Natural killer cell treated with Interleukin-12 subunit alpha and Interleukin-12 subunit beta and Interleukin-15 and Interleukin-18, amount 100 ng/mL, for 72 hours (primary cell): ENCODE data around the gene HOXD9. TPM values are rescaled to one million over a fixed set of nuclear protein-coding genes. Genes with fewer than 3 reads are reported as not detected.

Source experiments
- ATAC-seq, 2 donors: fragments of 150-1000 bp; cut with Tn5 transposase in 1 of 2; sonication (Bioruptor Pico), chemical (Tn5 transposase) in 1 of 2; 2 replicates each; pipeline ENCODE4 v1.10.0; 2021
- DNase-seq: peaks from one replicate; pipeline ENCODE4 v3.0.0; 2022; ENCODE audit warnings: low spot score
- H3K27ac Mint-ChIP-seq, 2 donors: 1 replicate in 1 of 2; 2 replicates in 1 of 2; pipeline ENCODE4 v1.8.0; 2022; ENCODE audit warnings: mixed read lengths in 2 of 2, mild to moderate bottlenecking in 1 of 2, moderate library complexity in 1 of 2
- H3K27me3 Mint-ChIP-seq, 2 donors: 1 replicate in 1 of 2; 2 replicates in 1 of 2; pipeline ENCODE4 v1.8.0; 2022; ENCODE audit warnings: mixed read lengths in 2 of 2
- H3K36me3 Mint-ChIP-seq: one replicate; pipeline ENCODE4 v1.8.0; 2022; ENCODE audit warnings: mixed read lengths
- H3K4me1 Mint-ChIP-seq, 2 donors: 1 replicate in 1 of 2; 2 replicates in 1 of 2; pipeline ENCODE4 v1.8.0; 2022; ENCODE audit warnings: low read depth in 2 of 2, mixed read lengths in 2 of 2, mild to moderate bottlenecking in 1 of 2
- H3K4me3 Mint-ChIP-seq: one replicate; pipeline ENCODE4 v1.8.0; 2022; ENCODE audit warnings: mixed read lengths
- H3K9me3 Mint-ChIP-seq: 2 replicates; pipeline ENCODE4 v1.8.0; 2022; ENCODE audit warnings: mixed read lengths
- total RNA-seq, 2 donors: library from RNA; stranded (reverse); gene quantifications; one replicate each; pipeline ENCODE4 v1.2.3, GENCODE V29; 2022

HOXD9 gene
- total RNA-seq, 2 donors from 2014 or later = not detected

GRCh38 chr2:176155356-176156044 lies 33.0 kb downstream of the HOXD9 start:
- Mint-ChIP-seq H3K4me3 (no peak overlapping the region), H3K27ac (no peak overlapping the region), H3K4me1 (peaks cover 0 to 2% of the 10 kb centered on the region in 2 donors), H3K36me3 (no peaks in the 10 kb centered on the region), H3K9me3 (no peaks in the 10 kb centered on the region), H3K27me3 (peaks cover 34 to 54% of the 10 kb centered on the region in 2 donors)
- DNase-seq (no peak), ATAC-seq (no peak)

- H3K27me3 Mint-ChIP-seq = peaks cover 33 to 56% of the 10 kb centered on the region in 2 donors
- no peak for ATAC-seq
Observed at GRCh38 chr2:176156301-176156806, 33.8 kb downstream of the HOXD9 start.

GRCh38 chr2:176156807-176157498 lies 34.4 kb downstream of the HOXD9 start, which contains the start of gene HOXD3:
TSS of gene HOXD3 (plus strand) at chr2:176157307. CDS start at chr2:176169115, 11,808 bp downstream.
- H3K4me1 Mint-ChIP-seq = peaks cover 0 to 2% of the 10 kb centered on the region in 2 donors
- H3K27ac Mint-ChIP-seq = no peak within 1 kb of the TSS
- H3K36me3 Mint-ChIP-seq = no peaks in the 10 kb centered on the region
- H3K27me3 Mint-ChIP-seq = peaks cover 37 to 62% of the 10 kb centered on the region in 2 donors
- ATAC-seq (no peak), DNase-seq (no peak)
- H3K9me3 Mint-ChIP-seq = no peaks in the 10 kb centered on the region
- no peak within 1 kb of the TSS for H3K4me3 Mint-ChIP-seq

More at GRCh38 chr2:176156301-176156806, 33.8 kb downstream of the HOXD9 start:
- no peak for DNase-seq
- H3K4me1 Mint-ChIP-seq = peaks cover 0 to 2% of the 10 kb centered on the region in 2 donors
- no peak overlapping the region for H3K4me3 Mint-ChIP-seq
- H3K9me3 Mint-ChIP-seq = no peaks in the 10 kb centered on the region
- no peak overlapping the region for H3K27ac Mint-ChIP-seq
- no peaks in the 10 kb centered on the region for H3K36me3 Mint-ChIP-seq

- Mint-ChIP-seq H3K4me1 (peaks cover 0 to 2% of the 10 kb centered on the region in 2 donors), H3K9me3 (no peaks in the 10 kb centered on the region), H3K4me3 (no peak overlapping the region), H3K27me3 (peaks cover 41 to 64% of the 10 kb centered on the region in 2 donors), H3K36me3 (no peaks in the 10 kb centered on the region), H3K27ac (no peak overlapping the region)
- ATAC-seq (no peak), DNase-seq (no peak)
Observed at GRCh38 chr2:176157499-176158185, 35.1 kb downstream of the HOXD9 start.

GRCh38 chr2:176158186-176158591 lies 35.7 kb downstream of the HOXD9 start:
- Mint-ChIP-seq H3K4me1 (peaks cover 0 to 2% of the 10 kb centered on the region in 2 donors), H3K27ac (no peak overlapping the region)
- no peak for DNase-seq

GRCh38 chr2:176158855-176159662 lies 36.5 kb downstream of the HOXD9 start:
- H3K4me1 Mint-ChIP-seq = peaks cover 3 to 7% of the 10 kb centered on the region in 2 donors
- H3K27me3 Mint-ChIP-seq = peaks cover 52 to 70% of the 10 kb centered on the region in 2 donors
- H3K36me3 Mint-ChIP-seq = peaks cover 4% of the 10 kb centered on the region
- no peak for DNase-seq
- H3K27ac Mint-ChIP-seq = no peak overlapping the region
- H3K9me3 Mint-ChIP-seq = peaks cover under 1% of the 10 kb centered on the region
- ATAC-seq = no peak
- H3K4me3 Mint-ChIP-seq = no peak overlapping the region

More at GRCh38 chr2:176158186-176158591, 35.7 kb downstream of the HOXD9 start:
- Mint-ChIP-seq H3K36me3 (no peaks in the 10 kb centered on the region), H3K4me3 (no peak overlapping the region), H3K9me3 (no peaks in the 10 kb centered on the region), H3K27me3 (peaks cover 43 to 67% of the 10 kb centered on the region in 2 donors)
- ATAC-seq = no peak

GRCh38 chr2:176159663-176160250 lies 37.2 kb downstream of the HOXD9 start:
- Mint-ChIP-seq H3K4me3 (no peak overlapping the region), H3K27me3 (peaks cover 50 to 68% of the 10 kb centered on the region in 2 donors)
- ATAC-seq = no peak

GRCh38 chr2:176160251-176160985 lies 37.9 kb downstream of the HOXD9 start:
- Mint-ChIP-seq H3K27ac (no peak overlapping the region), H3K9me3 (peaks cover 3% of the 10 kb centered on the region), H3K4me3 (no peak overlapping the region), H3K27me3 (peaks cover 46 to 64% of the 10 kb centered on the region in 2 donors), H3K4me1 (peaks cover 6 to 9% of the 10 kb centered on the region in 2 donors), H3K36me3 (peaks cover 8% of the 10 kb centered on the region)
- no peak for ATAC-seq
- DNase-seq = no peak

More at GRCh38 chr2:176159663-176160250, 37.2 kb downstream of the HOXD9 start:
- H3K36me3 Mint-ChIP-seq = peaks cover 8% of the 10 kb centered on the region
- H3K27ac Mint-ChIP-seq = no peak overlapping the region
- H3K4me1 Mint-ChIP-seq = peaks cover 6 to 9% of the 10 kb centered on the region in 2 donors
- peaks cover 3% of the 10 kb centered on the region for H3K9me3 Mint-ChIP-seq
- no peak for DNase-seq

- Mint-ChIP-seq H3K9me3 (peaks cover 3% of the 10 kb centered on the region), H3K27ac (no peak overlapping the region), H3K27me3 (peaks cover 51 to 64% of the 10 kb centered on the region in 2 donors), H3K4me1 (peaks cover 6 to 9% of the 10 kb centered on the region in 2 donors), H3K36me3 (peaks cover 8% of the 10 kb centered on the region), H3K4me3 (no peak overlapping the region)
- DNase-seq (no peak), ATAC-seq (no peak)
Observed at GRCh38 chr2:176160986-176161824, 38.7 kb downstream of the HOXD9 start.

- H3K27ac Mint-ChIP-seq = no peak overlapping the region
- DNase-seq (no peak), ATAC-seq (no peak)
- H3K9me3 Mint-ChIP-seq = peaks cover 3% of the 10 kb centered on the region
- peaks cover 6 to 9% of the 10 kb centered on the region in 2 donors for H3K4me1 Mint-ChIP-seq
- peaks cover 54 to 66% of the 10 kb centered on the region in 2 donors for H3K27me3 Mint-ChIP-seq
- H3K4me3 Mint-ChIP-seq = no peak overlapping the region
- H3K36me3 Mint-ChIP-seq = peaks cover 8% of the 10 kb centered on the region
Observed at GRCh38 chr2:176161825-176162626, 39.5 kb downstream of the HOXD9 start.
